Panc1 (cell line): ENCODE data around the gene PDXDC1.

Experiments used
- POLR2AphosphoS5 ChIP-seq: IDR thresholded peaks from 2 replicates; pipeline ENCODE4 v1.6.1; 2012; ENCODE audit warnings: mild to moderate bottlenecking, low read depth, low read length, moderate library complexity
- SIN3A ChIP-seq: IDR thresholded peaks from 2 replicates; pipeline ENCODE4 v1.6.1; 2012; ENCODE audit warnings: low read depth, mild to moderate bottlenecking, low read length, moderate library complexity, borderline replicate concordance; ENCODE audit not compliant: insufficient read depth
- TF ChIP-seq, protein P1 (sequence below): fragments of 450-650 bp; IDR thresholded peaks from 2 replicates; pipeline ENCODE4 v1.5.1; 2017; ENCODE audit warnings: mild to moderate bottlenecking

DNA sequence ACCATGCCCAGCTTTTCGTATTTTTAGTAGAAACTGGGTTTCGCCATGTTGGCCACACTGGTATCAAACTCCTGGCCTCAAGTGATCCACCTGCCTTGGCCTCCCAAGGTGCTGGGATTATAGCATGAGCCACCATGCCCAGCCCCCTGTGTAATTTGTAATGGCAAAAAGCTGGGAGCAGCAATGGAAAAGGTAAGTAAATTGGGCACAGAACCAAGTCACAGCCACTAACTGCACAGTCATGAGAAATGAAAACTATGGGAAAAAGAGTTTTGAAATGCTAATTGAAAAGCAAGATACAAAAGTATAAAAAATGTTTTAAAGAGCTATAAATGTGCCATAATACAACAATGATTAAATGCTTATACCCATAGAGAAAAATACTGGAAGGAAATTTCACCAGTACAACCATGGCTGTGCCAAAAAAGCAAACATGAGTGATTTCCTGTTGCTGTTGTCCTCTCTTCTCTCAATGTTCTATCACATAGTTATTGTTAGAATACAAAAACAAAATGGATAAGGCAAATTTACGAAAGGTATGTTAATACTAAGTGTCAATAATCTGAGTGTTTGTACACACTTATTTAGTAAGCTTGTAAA lies 74.9 kb downstream of the PDXDC1 start:
- TF ChIP-seq, protein P1, sequence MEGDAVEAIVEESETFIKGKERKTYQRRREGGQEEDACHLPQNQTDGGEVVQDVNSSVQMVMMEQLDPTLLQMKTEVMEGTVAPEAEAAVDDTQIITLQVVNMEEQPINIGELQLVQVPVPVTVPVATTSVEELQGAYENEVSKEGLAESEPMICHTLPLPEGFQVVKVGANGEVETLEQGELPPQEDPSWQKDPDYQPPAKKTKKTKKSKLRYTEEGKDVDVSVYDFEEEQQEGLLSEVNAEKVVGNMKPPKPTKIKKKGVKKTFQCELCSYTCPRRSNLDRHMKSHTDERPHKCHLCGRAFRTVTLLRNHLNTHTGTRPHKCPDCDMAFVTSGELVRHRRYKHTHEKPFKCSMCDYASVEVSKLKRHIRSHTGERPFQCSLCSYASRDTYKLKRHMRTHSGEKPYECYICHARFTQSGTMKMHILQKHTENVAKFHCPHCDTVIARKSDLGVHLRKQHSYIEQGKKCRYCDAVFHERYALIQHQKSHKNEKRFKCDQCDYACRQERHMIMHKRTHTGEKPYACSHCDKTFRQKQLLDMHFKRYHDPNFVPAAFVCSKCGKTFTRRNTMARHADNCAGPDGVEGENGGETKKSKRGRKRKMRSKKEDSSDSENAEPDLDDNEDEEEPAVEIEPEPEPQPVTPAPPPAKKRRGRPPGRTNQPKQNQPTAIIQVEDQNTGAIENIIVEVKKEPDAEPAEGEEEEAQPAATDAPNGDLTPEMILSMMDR, result no peak
- no peak for TF ChIP-seq POLR2AphosphoS5
- no peak for TF ChIP-seq SIN3A
